Tibial nerve (tissue), 4 donors: ENCODE results near the gene DCPS.

Experiments used
- CTCF ChIP-seq, 5 experiments: fragments of 200-600 bp in 3 of 5; fragments of 450-650 bp in 2 of 5; sonication (generic) in 3 of 5; IDR thresholded peaks; one replicate each; pipeline ENCODE4 v1.5.1; 2016 to 2019; ENCODE audit warnings: antibody characterized with exemption in 5 of 5, mild to moderate bottlenecking in 3 of 5, moderate library complexity in 2 of 5
- EP300 ChIP-seq, 2 donors: sonication (generic); formaldehyde crosslinking; IDR thresholded peaks; one replicate each; pipeline ENCODE4 v1.6.1; 2017; ENCODE audit warnings: antibody characterized with exemption in 2 of 2, mild to moderate bottlenecking in 1 of 2
- POLR2A ChIP-seq, 2 donors: fragments of 450-650 bp; IDR thresholded peaks; one replicate each; pipeline ENCODE4 v1.6.1; 2017; ENCODE audit warnings: antibody characterized with exemption in 2 of 2, mild to moderate bottlenecking in 2 of 2, moderate library complexity in 2 of 2

- TF ChIP-seq CTCF (IDR thresholded peaks at IDR 0.05) (no peak), POLR2A (IDR thresholded peaks at IDR 0.05) (no peak), EP300 (IDR thresholded peaks at IDR 0.05) (no peak)
Observed at GRCh38 chr11:126280595-126280994, 23.3 kb upstream of the DCPS start.
